Glutamatergic neuron (in vitro differentiated cells): ENCODE data around the gene RNU5B-1. TPM values are rescaled to one million over a fixed set of nuclear protein-coding genes. Genes with fewer than 3 reads are reported as not detected.

Experiments
- DNase-seq: peaks from one replicate; pipeline ENCODE4 v3.0.0; 2022
- H3K27ac Mint-ChIP-seq: one replicate; pipeline ENCODE4 v1.8.0; 2020; ENCODE audit warnings: mild to moderate bottlenecking, mixed read lengths, inconsistent platforms; ENCODE audit not compliant: unreplicated experiment
- H3K27me3 Mint-ChIP-seq: one replicate; pipeline ENCODE4 v1.8.0; 2020; ENCODE audit warnings: mild to moderate bottlenecking, moderate library complexity, mixed read lengths, inconsistent platforms; ENCODE audit not compliant: unreplicated experiment
- H3K36me3 Mint-ChIP-seq: one replicate; pipeline ENCODE4 v1.8.0; 2020; ENCODE audit warnings: mild to moderate bottlenecking, mixed read lengths, inconsistent platforms; ENCODE audit not compliant: unreplicated experiment
- H3K4me1 Mint-ChIP-seq: one replicate; pipeline ENCODE4 v1.8.0; 2020; ENCODE audit warnings: mild to moderate bottlenecking, low read depth, mixed read lengths, inconsistent platforms; ENCODE audit not compliant: unreplicated experiment
- H3K4me3 Mint-ChIP-seq: one replicate; pipeline ENCODE4 v1.8.0; 2020; ENCODE audit warnings: mild to moderate bottlenecking, mixed read lengths, inconsistent platforms; ENCODE audit not compliant: unreplicated experiment
- H3K9me3 Mint-ChIP-seq: one replicate; pipeline ENCODE4 v1.8.0; 2020; ENCODE audit warnings: mild to moderate bottlenecking, moderate library complexity, mixed read lengths, inconsistent platforms; ENCODE audit not compliant: unreplicated experiment
- CTCF ChIP-seq: fragments of 200-600 bp; sonication (generic); IDR thresholded peaks from one replicate; pipeline ENCODE4 v1.5.0; 2021; ENCODE audit not compliant: partially characterized antibody, unreplicated experiment
- total RNA-seq: library from RNA; stranded (reverse); fragmentation: NEBNext Ultra II Directional; extraction: Animal tissue kit (Norgen Biotek cat#: 25700); gene quantifications from one replicate; pipeline ENCODE4 v1.2.1, GENCODE V29; 2021; ENCODE audit not compliant: unreplicated experiment

RNU5B-1 gene
- total RNA-seq, 1 donor from 2014 or later = not detected

- Mint-ChIP-seq H3K27ac (peak overlapping the region; percentile 100), H3K4me1 (peaks cover 64% of the 10 kb centered on the region)
These were observed 32.3 kb downstream of the RNU5B-1 start for GRCh38 chr15:65336493-65337435.

GRCh38 chr15:65337436-65338070, 33.1 kb downstream of the RNU5B-1 start:
- Mint-ChIP-seq H3K4me1 (peaks cover 66% of the 10 kb centered on the region), H3K9me3 (peaks cover 36% of the 10 kb centered on the region), H3K27ac (peak overlapping the region; percentile 100), H3K4me3 (peak overlapping the region; percentile 79), H3K27me3 (peaks cover 47% of the 10 kb centered on the region), H3K36me3 (no peaks in the 10 kb centered on the region)
- no peak for TF ChIP-seq CTCF
- peak; percentile 91 for DNase-seq

More at GRCh38 chr15:65336493-65337435, 32.3 kb downstream of the RNU5B-1 start:
- Mint-ChIP-seq H3K9me3 (peaks cover 38% of the 10 kb centered on the region), H3K27me3 (peaks cover 47% of the 10 kb centered on the region), H3K4me3 (peak overlapping the region; percentile 79), H3K36me3 (no peaks in the 10 kb centered on the region)
- peak; percentile 73 for DNase-seq
- TF ChIP-seq CTCF = no peak

- Mint-ChIP-seq H3K4me3 (peak overlapping the region; percentile 75), H3K27ac (peak overlapping the region; percentile 100), H3K4me1 (peaks cover 68% of the 10 kb centered on the region), H3K9me3 (peaks cover 32% of the 10 kb centered on the region), H3K27me3 (peaks cover 52% of the 10 kb centered on the region), H3K36me3 (no peaks in the 10 kb centered on the region)
- peak; percentile 9 for DNase-seq
- TF ChIP-seq CTCF = no peak
These were observed 33.9 kb downstream of the RNU5B-1 start for GRCh38 chr15:65338366-65338765.

- H3K4me3 Mint-ChIP-seq = peak overlapping the region; percentile 75
- TF ChIP-seq CTCF = no peak
- peak overlapping the region; percentile 100 for H3K27ac Mint-ChIP-seq
- H3K9me3 Mint-ChIP-seq = peaks cover 28% of the 10 kb centered on the region
- H3K27me3 Mint-ChIP-seq = peaks cover 48% of the 10 kb centered on the region
- H3K4me1 Mint-ChIP-seq = peaks cover 68% of the 10 kb centered on the region
- peak; percentile 7 for DNase-seq
- no peaks in the 10 kb centered on the region for H3K36me3 Mint-ChIP-seq
These were observed 34.3 kb downstream of the RNU5B-1 start for GRCh38 chr15:65338823-65339222.
